Motor neuron (in vitro differentiated cells): ENCODE data around the gene LAPTM5. TPM values are rescaled to one million over a fixed set of nuclear protein-coding genes. Genes with fewer than 3 reads are reported as not detected.

Experiments used
- ATAC-seq, 8 experiments: fragments of 200-7000 bp; cut with Tn5 transposase; replicated peaks in 6 of 8; 2 replicates each; pipeline ENCODE4 v1.8.0; 2021; ENCODE audit warnings: mild to moderate bottlenecking in 8 of 8, moderate library complexity in 8 of 8
- H3K27ac ChIP-seq, 2 donors: fragments of 250-450 bp; sonication (Bioruptor Pico); 2 replicates each; pipeline ENCODE4 v1.9.0; 2021; ENCODE audit warnings: antibody characterized with exemption in 2 of 2, mild to moderate bottlenecking in 2 of 2, moderate library complexity in 1 of 2
- H3K4me1 ChIP-seq, 2 donors: fragments of 250-450 bp; sonication (Bioruptor Pico); replicated peaks in 1 of 2; 2 replicates each; pipeline ENCODE4 v1.6.1; 2021; ENCODE audit warnings: antibody characterized with exemption in 2 of 2, mild to moderate bottlenecking in 2 of 2, moderate library complexity in 1 of 2
- H3K4me3 ChIP-seq, 5 donors: fragments of 250-450 bp; sonication (Bioruptor Pico); 2 replicates each; pipeline ENCODE4 v1.9.0; 2021; ENCODE audit warnings: antibody characterized with exemption in 5 of 5, mild to moderate bottlenecking in 5 of 5, moderate library complexity in 4 of 5
- WGBS, 10 experiments: fragments of 450-650 bp; shearing (Covaris generic); methylation state at CpG; one replicate each; pipeline ENCODE4 v1.0.0; 2022; 5-methylcytosine and 5-hydroxymethylcytosine counted together
- in situ Hi-C, 9 experiments: fragments of 400-800 bp; cut with MboI; loops; one replicate each; pipeline ENCODE4 v1.15.0; 2021; ENCODE audit warnings: low sequenced_read_pairs in 9 of 9, low pct_unique_long_range_greater_than_20kb in 2 of 9; ENCODE audit not compliant: unreplicated experiment in 9 of 9
- total RNA-seq, 8 experiments: library from RNA; unstranded; fragments of 300-600 nt; gene quantifications; 2 replicates each; pipeline versions ENCODE4 v1.2.3 to v1.2.4, GENCODE V29; 2022

LAPTM5 gene
- total RNA-seq, 8 experiments from 2014 or later: 0.31 to 2.3 (median 0.49) TPM; not detected in 1

DNA sequence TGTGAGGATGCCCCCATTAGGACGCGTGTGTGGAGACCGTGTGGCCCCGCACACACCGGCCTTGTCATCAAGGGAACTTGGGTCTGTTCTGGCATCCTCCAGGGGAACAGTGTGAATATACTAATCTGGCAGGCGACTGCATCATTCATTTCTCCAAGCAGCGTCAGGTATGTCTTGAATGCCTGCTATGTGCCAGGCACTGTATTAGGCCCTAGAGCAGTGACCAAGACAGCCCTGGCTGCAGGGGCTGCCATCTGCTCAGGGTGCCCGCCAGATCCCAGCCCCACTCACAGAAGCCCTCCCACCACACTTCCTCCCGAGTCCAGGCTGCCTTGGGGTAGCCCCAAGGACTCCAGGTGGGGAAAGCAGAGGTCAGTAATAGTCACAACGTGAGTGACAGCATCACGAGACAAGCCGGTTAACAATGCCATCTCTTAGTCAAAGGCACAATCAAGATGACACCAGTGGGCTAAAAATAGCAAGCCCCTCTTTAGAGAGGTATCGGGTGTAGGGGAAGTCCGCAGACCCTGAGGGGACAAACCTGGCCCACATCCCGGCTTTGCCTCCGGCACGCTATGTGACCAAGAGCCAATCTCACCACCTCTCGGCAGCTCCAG, 7.5 kb upstream of the LAPTM5 start:
- WGBS, 10 experiments: 73 to 100% (median 93%) methylated on average over 2 to 13 of the region's 18 CpGs; no CpG with 5 or more reads in 2 of the 10 experiments
- ATAC-seq: no peak
- Histone ChIP-seq H3K4me3 (no peak overlapping the region), H3K27ac (no peak overlapping the region), H3K4me1 (peaks cover 28 to 29% of the 10 kb centered on the region in 2 donors)
- in situ Hi-C loops: no loop called here

- in situ Hi-C loops: no loop called here
- peaks cover 28 to 29% of the 10 kb centered on the region in 2 donors for H3K4me1 ChIP-seq
- WGBS, 10 experiments: 37 to 100% (median 88%) methylated on average over 1 to 4 of the region's 5 CpGs; no CpG with 5 or more reads in 3 of the 10 experiments
- ATAC-seq: no peak
- no peak overlapping the region for H3K27ac ChIP-seq
- no peak overlapping the region for H3K4me3 ChIP-seq
Measured at GRCh38 chr1:30764396-30764795, 6.8 kb upstream of the LAPTM5 start.

DNA sequence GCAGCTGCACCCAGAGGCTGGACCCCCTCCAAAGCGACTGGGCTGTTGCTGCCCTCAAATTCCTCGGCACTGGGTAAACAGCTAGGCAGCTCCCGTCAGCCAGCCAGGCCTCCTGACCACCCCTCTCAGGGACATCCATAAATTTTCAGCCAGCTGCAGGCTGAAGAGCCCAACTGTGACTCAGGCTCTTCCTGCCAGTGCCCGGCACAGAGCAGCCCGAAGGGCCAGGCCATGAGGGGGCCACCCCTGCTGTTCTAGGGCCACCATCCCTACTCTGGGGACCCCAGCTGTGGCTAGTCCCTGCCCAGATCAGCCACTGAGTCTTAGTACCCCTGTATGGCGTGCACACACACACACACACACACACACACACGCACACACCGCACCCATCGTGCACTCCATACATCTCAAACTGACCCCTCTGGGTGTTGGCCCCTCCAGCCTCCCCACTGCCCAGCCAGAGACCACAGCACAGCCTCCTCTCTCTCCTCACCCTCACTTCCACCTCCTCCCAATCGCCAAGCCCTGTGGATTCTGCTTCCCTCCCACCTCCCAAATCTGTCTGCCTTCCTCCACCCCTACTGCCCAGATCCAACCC, 6.2 kb upstream of the LAPTM5 start:
- WGBS, 10 experiments: 0 to 41% (median 26%) methylated on average over 1 to 5 of the region's 10 CpGs; no CpG with 5 or more reads in 6 of the 10 experiments
- peak; percentile 10 to 83 (median 72) for ATAC-seq
- no peak overlapping the region for H3K4me3 ChIP-seq
- H3K4me1 ChIP-seq: peaks cover 29 to 31% of the 10 kb centered on the region in 2 donors
- in situ Hi-C loops: no loop called here
- peak overlapping the region in 1 of 2 donors; percentile 27 for H3K27ac ChIP-seq

DNA sequence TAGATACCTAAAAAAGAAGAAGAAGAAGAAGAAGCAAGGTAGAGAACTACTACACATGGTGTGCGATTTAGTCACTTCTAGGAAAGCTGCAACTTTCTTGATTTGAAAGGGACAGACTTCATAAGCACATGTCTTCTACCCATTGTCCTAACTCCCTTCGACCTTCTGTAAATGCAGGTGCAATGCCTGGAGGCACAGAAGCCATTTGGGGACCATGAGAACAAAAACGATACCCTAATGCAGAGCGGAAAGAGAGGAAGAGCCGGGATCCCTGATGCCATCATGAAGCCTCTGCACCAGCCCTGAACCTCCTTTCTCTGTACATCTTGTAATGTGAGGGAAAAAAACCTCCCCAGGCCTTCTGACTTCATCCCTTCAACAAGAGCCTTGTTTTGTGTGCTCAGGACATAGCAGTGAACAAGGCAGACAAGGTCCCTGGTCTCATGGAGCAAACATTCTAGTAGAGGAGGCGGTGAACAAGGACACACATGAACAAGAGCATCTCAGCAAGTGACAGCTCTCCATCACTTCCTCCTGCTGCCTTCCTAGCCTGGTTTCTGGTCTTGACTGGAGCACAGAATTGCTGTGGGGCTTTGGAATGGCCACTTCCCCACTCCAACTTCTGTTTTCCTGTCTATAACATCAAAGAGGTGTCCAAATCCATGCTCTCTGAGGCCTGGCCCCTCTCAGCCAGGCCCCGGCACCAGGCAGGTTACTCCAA, 5.5 kb upstream of the LAPTM5 start:
- in situ Hi-C loops: no loop called here
- ATAC-seq: no peak
- H3K27ac ChIP-seq: peak overlapping the region in 1 of 2 donors; percentile 27
- peaks cover 29 to 35% of the 10 kb centered on the region in 2 donors for H3K4me1 ChIP-seq
- no peak overlapping the region for H3K4me3 ChIP-seq
- 45 to 100% (median 84%) methylated on average over 3 to 7 of the region's 7 CpGs for WGBS, 10 experiments

- Histone ChIP-seq H3K4me3 (no peak overlapping the region), H3K27ac (peak overlapping the region; percentile 22 to 43), H3K4me1 (peaks cover 29 to 35% of the 10 kb centered on the region in 2 donors)
- WGBS, 10 experiments: 29 to 90% (median 80%) methylated on average over 1 to 6 of the region's 6 CpGs; no CpG with 5 or more reads in 3 of the 10 experiments
- peak in 7 of 8 experiments; percentile 78 to 93 (median 88) for ATAC-seq
- in situ Hi-C loops: no loop called here
Measured at GRCh38 chr1:30762152-30762929, 4.8 kb upstream of the LAPTM5 start.

GRCh38 chr1:30761381-30762151, 4.0 kb upstream of the LAPTM5 start:
- ATAC-seq: peak in 1 of 8 experiments; percentile 7
- Histone ChIP-seq H3K4me3 (no peak overlapping the region), H3K4me1 (peaks cover 29 to 35% of the 10 kb centered on the region in 2 donors), H3K27ac (peak overlapping the region in 1 of 2 donors; percentile 43)
- in situ Hi-C loops: no loop called here
- WGBS, 10 experiments: 16 to 76% (median 43%) methylated on average over 2 to 8 of the region's 11 CpGs; no CpG with 5 or more reads in 2 of the 10 experiments

- ATAC-seq: no peak
- in situ Hi-C loops: no loop called here
- Histone ChIP-seq H3K4me1 (peaks cover 29 to 36% of the 10 kb centered on the region in 2 donors), H3K4me3 (no peak overlapping the region), H3K27ac (no peak overlapping the region)
- 73 to 100% (median 90%) methylated on average over 2 to 18 of the region's 18 CpGs; no CpG with 5 or more reads in 2 of the 10 experiments for WGBS, 10 experiments
Measured at GRCh38 chr1:30760596-30761324, 3.2 kb upstream of the LAPTM5 start.

DNA sequence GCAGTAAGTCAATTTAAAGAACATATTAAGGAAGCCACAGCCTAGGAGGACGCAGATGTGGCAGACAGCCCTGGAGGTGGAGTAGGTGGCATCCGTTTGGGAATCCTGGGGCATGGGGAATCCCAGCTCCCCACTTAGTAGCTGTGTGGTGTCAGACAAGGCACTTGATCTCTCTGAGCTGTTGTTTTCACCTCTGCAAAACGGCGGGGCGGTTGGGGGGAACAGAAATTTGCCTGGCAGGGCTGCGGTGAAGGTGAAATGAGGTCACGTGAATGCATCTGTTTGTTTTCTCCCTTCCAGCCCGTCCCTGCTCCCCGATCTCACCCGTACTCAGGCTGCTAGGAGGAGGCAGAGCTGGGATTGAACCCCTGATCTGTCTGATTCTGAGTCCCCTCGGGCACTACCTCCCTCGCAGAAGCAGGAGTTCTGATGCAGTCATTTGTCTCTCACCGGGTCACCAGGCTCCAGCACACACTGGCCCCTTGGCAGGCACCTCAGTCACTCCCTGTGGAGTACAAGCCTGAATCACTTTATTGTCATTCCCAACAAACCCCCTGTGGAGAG, 2.2 kb upstream of the LAPTM5 start:
- ATAC-seq: peak in 1 of 8 experiments; percentile 42
- Histone ChIP-seq H3K4me3 (no peak overlapping the region), H3K4me1 (peaks cover 29 to 40% of the 10 kb centered on the region in 2 donors), H3K27ac (no peak overlapping the region)
- in situ Hi-C loops: no loop called here
- WGBS, 10 experiments: 55 to 100% (median 74%) methylated on average over 2 to 13 of the region's 13 CpGs; no CpG with 5 or more reads in 3 of the 10 experiments

DNA sequence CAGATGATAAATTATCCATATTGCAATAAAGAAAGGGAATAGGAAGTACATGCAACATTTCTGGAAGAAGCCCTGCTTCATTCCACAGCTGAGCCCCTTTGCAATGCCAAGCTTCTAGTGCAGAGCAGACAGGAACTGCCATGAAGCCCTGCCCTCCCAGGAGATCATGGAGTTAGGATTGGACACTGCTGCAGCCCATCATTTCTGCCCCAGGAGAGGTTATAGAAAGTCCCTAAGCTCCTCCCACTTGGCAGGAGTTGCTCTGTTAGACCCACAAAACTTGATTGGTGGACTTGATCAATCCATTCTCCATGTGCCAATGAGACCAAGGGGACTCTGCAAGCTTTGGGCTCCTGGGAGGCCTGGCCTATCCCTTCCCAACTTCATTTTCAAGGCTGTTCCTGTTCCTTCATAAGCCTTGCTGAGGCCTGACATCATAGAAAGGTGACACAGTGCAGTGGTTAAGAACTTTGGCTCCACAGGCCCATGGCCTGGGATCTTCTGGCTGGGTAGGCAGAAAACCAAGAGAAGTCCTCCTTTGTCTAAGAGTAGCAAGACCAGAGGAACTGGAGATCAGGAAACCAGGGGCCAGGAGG, 1.3 kb upstream of the LAPTM5 start:
- Histone ChIP-seq H3K4me1 (peaks cover 28 to 40% of the 10 kb centered on the region in 2 donors), H3K4me3 (no peak overlapping the region), H3K27ac (no peak overlapping the region)
- in situ Hi-C loops: no loop called here
- ATAC-seq: peak in 2 of 8 experiments; percentile 13 to 76

DNA sequence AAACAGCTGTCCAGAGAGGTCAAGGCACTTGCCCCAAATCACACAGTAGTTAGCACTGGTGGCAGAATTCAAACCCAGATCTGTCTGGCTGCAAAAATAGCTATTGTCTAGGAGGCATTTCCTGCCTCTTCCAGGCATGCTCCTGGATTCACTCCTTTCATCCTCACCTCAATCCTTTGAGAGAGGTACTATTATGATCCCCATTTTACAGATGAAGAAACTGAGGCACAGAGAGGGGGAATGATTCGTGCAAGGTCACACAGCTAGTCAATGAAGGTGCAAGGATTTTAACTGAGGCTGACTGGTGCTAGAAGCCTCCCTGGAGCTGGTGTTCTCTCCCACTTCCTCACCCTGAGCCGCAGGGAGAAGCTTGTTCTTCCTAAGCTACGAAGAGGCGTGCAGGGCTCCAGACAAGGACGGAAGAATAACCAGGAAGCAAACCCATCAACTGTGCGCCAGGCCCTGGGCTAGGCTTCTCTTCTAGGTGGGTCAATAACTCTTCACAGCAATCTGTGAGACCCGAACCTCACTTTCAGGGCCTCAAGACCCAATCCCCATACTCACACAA, 631 bp upstream of the LAPTM5 start:
- no peak for ATAC-seq
- Histone ChIP-seq H3K4me3 (no peak overlapping the region), H3K27ac (no peak overlapping the region), H3K4me1 (peaks cover 22 to 33% of the 10 kb centered on the region in 2 donors)
- WGBS, 10 experiments: 80 to 100% (median 94%) methylated on average over 1 to 7 of the region's 7 CpGs; no CpG with 5 or more reads in 3 of the 10 experiments
- in situ Hi-C loops: no loop called here
